GM21737 (cell line): ENCODE results near the gene DNAH10.

Experiments
- ATAC-seq: cut with Tn5 transposase; IDR thresholded peaks from one replicate; pipeline ENCODE4 v1.9.1; 2021; ENCODE audit warnings: mild to moderate bottlenecking, moderate library complexity; ENCODE audit not compliant: unreplicated experiment

Gene DNAH10

DNA sequence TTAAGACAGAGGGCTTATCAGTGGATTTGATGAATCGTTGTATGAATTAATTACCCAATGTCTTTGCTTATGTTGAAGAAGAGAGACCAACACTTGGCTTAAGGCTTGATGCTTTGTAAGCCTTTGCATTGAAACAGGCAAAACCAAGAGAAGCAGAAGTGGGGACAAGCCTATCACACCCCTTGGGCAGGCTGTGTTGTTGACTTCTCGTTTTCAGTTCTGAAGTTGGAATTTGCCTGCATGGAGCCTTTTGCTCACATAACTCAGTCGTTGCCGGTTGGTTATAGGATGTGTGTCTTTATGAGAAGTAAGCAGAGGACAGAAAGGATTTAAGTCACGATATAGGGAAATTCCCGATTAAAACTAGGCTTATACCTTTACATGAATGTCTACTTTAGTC, 115.9 kb downstream of the DNAH10 start:
- ATAC-seq = no peak

DNA sequence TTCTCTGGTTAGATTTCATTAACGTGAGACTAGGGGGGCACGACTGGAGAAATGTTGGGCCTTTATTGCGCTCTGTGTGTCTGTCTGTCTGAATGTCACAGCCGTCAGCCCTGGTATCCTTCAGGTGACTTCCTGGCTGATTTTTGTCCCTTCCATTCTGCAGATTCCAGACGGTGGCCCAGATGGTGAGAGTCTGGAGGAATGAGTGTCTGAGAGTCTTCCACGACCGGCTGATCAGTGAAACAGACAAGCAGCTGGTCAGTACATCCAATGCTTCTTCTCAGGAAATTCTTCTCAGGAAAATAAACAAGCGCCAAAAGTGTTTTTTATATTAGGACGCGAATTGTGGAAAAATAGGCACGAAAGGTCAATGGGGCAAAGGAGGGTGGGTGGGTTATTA, 117.0 kb downstream of the DNAH10 start:
- no peak for ATAC-seq

DNA sequence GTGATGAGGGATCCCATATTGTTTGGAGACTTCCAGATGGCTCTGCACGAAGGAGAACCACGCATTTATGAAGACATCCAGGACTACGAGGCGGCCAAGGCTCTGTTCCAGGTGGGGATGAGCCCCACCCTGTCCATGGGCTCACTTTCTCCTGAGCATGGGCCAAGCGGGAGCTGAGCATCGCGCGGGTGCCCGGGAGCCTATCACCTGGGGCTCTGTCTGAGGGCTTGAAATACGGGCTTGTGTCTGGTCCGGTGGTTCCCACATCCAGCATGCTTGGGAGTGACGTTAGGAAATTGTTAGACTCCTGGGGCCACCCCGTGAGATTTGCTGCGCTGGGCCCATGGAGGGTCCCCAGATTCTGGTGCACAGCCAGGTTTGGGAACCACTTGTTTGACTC, 117.6 kb downstream of the DNAH10 start:
- no peak for ATAC-seq

DNA sequence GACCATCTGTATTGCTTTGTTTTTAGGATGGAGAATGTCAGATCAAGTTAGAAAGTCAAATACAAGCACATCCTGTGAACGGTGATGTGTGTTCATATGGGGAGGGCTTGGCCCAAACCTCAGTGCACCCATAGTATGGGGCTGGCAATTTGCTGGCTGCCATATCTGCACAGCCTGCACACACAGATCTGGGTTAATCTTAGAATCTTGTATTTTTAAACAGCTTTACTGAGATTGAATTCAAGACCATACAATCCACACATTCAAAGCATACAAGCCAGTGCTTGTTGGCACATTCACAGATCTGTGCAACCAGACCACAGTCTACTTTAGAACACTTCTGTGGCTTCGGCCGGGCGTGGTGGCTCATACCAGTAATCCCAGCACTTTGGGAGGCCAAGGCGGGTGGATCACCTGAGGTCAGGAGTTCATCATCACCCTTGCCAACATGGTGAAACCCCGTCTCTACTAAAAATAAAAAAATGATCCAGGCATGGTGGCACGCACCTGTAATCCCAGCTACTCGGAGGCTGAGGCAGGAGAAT, 120.1 kb downstream of the DNAH10 start:
- no peak for ATAC-seq

DNA sequence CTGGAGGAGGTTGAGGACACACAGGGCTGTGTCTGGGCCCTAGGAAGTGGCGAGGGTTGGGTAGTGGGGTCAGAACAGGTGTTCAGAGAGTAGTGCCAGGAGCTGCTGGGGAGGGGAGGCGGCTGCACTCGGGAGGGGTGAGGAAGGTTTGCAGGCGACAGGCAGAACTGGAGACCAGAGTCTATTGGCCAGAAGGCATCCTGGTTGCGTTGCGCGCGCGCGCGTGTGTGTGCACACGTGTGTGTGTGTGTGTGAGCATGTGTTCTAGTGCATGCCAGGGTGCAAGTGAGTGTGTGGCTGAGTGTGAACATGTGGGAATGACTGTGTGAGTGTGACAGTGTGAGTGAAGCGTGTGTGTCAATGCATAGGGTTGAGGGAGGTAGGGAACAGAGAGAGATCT, 124.2 kb downstream of the DNAH10 start:
- no peak for ATAC-seq

DNA sequence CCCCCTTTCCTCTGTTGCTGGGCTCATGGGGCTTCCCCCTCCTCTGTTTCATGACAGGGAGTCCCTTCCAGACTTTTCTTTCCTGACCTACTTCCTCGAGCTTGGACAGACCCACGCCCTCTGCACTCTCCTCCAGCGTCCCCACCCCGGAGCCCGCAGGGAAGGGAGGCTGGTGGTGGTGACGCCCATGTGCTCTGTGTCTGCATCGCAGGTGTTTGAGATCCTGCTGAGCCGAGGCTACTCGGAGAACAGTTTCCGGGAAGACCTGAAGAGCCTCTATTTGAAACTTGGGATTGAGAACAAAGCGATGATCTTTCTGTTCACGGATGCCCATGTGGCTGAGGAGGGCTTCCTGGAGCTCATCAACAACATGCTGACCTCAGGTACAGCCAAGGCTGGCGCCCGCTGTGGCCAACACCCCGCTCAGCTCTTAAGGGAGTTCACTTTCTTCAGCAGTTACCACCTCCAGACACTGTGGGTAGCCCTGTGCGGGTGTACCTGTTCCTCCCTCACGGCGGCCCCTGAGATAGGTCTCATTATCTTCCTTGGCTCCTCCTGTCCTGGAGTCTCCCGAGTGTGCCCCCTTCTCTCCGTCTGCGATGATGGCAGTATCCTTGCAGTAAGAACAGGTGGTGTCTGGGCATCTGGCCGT, 125.0 kb downstream of the DNAH10 start:
- no peak for ATAC-seq

DNA sequence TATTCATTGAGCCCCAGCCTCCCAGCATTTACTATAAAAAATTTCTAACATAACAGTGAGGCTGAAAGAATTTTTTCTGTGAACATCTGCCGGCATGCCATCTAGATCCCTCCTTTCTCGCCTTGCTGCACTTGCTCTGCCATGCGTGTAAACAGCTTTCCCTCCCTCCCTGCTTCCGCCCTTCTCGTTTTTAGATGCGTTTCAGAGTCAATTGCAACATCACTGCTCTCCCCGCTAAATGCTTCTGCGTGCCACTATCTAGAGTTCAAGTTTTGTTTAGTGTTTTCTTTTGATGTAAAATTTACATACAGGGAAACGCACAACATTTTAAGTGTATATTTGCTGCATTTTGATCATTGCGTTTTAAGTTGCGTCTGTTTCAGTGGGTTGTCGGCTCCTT, 126.9 kb downstream of the DNAH10 start:
- no peak for ATAC-seq

DNA sequence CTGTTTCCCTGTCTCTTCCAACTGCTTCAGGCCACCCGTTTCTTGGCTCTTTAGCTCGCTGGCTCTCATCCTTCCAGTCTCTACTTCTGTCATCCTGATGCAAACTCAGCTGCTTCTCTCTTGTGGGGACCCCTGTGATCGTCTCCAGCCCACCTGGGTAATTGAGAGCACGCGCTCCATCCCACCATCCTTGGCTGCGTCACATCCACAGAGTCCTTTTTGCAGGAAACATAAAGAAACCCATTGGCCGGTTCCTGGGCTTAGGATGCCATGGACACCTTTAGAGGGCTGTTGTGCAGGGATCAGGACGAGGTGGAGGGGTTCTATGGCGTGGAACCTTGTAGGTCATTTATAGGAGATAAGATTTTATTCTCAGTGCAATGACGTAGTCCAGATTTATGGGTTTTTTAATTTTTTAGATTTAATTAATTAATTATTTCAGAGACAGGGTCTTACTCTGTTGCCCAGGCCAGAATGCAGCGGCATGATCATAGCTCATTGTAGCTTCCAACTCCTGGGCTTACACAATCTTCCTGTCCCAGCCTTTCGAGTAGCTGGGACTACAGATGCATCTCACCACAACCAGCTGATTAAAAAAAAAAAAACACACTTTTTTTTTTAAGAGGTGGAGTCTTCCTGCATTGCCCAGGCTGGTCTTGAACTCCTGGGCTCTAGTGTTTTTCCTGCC, 127.9 kb downstream of the DNAH10 start:
- ATAC-seq = no peak

DNA sequence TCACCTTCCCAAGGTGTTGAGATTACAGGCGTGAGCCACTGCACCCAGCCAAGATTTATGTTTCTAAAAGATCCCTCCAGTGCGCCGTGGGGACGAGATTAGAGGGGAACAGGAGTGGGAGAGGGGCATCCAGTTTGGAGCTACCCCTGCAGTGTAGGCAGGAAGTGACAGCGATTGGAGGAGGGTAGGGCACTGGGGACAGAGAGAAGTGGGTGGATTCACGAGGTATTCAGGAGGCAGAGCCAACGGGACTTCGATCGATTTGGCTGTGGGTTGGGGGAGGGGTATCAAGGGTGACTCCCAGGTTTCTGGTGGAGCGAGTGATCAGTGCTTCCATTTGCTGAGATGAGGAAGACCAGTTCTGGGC, 128.4 kb downstream of the DNAH10 start:
- no peak for ATAC-seq

DNA sequence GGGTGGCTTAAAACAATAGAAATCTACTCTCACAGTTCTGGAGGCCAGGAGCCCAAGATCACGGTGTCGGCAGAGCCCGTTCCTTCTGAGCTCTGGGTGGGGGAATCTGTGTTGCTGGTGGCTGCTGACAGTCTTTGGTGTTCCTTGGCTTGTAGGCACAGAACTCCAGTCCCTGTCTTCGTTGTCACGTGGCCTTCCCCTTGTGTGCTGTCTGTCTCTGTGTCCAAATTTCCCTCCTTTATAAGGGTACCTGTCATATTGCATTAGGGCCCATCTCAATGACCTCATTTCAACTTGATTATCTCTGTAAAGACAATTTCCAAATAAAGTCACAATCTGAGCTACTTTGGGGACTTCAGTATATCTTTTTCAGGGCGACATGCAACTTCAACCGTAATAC, 128.9 kb downstream of the DNAH10 start:
- no peak for ATAC-seq

DNA sequence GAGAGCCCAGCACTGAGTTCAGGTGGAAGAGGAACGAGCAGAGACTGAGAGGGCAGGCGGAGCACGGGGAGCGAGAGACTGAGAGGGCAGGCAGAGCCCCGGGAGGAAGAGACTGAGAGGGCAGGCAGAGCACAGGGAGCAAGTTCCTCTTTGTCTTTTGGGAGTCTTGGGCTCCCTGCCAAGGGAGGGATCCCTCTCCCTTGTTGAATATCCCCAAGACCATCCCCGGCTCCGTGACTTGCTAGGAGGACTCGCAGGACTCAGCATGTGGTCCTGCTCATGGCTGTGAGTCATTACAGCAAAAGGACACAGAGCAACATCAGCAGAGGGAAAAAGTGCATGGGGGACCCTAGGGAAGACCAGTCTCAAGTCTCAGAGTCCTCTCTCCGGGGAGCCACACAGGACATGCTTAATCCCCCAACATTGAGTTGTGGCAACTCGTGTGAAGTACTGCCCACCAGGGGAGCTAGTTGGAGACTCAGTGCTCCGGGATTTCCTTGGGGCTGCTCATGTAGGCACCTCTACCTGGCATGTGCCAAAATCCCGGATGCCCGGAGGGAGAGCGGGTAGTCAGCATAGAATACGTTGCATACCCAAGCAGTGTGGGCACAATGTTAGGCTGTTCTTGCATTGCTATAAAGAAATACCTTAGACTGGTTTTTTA, 129.5 kb downstream of the DNAH10 start:
- ATAC-seq = no peak

DNA sequence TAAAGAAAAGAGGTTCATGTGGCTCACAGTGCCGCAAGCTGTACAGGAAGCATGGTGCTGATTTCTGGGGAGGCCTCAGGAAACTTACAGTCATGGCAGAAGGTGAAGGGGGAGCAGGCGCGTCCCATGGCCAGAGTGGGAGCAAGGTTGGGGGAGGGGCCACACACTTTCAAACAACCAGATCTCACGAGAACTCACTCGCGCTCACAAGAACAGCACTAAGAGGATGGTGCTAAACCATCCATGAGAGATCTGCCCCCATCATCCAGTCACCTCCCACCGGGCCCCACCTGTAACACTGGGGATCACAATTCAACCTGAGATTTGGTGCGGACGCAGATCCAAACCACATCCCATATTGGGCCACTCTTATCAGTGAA, 130.1 kb downstream of the DNAH10 start:
- no peak for ATAC-seq

DNA sequence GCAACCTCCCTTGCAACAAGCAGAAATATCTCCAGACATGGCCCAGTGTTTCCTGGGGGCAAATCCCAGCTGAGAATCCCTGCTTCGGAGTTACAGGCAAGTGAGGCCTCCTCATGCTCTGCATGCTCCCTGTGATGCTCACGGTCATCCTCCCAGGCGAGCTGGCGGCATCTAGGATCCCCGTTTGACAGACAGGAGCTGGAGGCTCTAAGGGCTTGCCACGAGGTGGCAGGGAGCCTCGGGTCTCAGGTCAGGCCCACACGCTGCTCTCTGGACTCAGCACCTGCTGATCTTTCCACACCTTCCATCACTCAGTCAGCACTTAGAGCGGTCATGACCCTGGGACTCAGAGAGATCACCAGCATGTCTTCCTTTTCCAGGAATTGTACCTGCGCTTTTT, 130.8 kb downstream of the DNAH10 start:
- no peak for ATAC-seq

DNA sequence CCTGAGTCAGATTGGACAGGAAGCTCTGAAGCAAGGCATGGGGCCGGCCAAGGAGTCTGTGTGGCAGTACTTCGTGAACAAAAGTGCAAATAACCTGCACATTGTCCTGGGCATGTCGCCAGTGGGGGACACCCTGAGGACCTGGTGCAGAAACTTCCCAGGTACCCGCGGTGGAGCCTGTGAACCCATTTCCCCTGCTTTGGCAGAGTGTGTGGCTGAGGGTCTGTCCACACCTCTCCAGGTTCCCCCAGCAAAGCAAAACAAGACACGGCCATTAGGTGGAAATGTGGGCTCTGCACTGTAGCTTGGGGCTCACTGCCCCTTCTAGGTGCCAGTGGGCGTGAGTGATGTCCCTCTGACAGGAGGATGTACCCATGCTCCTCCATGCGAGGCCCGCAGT, 131.2 kb downstream of the DNAH10 start:
- no peak for ATAC-seq

DNA sequence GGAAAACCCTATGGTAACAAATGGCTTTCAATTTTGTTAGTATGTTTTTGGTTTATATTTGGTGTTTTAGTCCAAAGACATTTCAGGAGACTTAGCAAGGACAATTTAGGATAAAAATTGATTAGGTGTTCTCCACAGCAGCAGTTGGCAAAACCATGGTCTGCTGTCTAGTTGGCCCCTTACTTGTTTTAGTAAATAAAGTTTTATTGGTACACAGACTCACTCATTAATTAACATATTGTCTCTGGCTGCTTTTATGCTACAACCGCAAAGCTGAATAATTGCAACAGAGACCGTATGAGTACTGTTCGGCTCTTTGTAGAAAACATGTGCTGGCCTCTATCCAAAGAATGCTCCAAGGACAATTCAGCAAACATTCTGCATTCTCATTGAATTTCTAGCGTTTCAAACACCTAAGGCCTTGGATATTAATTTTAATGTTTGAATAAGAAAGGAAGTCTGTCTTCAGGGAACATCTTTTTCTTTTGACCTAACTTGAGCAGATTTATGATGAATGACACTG, 132.8 kb downstream of the DNAH10 start:
- ATAC-seq = no peak

DNA sequence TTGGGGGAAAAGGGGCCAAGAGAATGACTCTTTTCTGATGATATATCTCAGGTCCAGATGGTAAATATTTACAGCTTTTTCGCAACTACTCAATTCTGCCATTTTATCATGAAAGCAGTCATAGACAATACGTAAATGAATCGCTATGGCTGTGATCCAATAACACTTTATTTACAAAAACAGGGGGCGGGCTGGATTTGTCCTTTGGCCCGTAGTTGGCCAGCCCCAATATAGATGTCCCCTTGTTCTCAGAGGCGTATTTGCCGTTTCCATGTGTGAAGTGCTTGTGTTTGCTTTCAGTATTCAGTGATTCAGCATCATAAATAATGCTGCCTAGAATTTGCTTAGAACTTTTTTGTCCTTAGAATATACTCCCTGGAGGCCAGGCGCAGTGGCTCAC, 133.3 kb downstream of the DNAH10 start:
- no peak for ATAC-seq

DNA sequence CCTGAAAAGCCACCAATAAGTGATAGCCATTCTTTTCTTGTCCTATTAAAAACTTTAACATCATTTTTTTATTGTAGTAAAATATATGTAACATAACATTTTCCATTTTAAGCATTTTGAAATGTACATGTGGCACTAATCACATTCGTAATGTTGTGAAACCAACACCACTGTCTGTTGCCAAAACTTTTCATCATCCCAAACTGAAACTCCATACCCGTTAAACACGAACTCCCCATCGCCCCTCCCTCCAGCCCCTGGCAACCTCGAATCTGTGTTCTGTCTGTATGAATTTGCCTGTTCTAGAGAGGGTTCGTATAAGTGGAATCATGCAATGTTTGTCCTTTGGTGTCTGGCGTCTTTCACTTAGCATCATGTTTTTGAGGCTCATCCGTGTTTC, 134.7 kb downstream of the DNAH10 start:
- ATAC-seq = no peak

DNA sequence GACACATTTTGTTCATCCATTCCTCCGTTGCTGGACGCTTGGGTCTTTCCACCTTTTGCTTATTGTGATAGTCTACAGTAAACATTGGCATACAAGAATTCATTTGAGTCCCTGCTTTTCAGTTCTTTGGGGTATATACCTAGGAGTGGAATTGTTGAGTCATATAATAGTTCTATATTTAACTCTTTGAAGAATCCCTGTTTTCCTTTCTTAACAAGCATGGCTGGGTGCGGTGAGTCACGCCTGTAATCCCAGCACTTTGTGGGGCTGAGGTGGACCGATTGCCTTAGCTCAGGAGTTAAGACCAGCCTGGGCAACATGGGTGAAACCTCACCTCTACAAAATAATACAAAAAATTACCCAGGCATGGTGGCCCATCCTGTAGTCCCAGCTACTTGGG, 135.1 kb downstream of the DNAH10 start:
- ATAC-seq = no peak

DNA sequence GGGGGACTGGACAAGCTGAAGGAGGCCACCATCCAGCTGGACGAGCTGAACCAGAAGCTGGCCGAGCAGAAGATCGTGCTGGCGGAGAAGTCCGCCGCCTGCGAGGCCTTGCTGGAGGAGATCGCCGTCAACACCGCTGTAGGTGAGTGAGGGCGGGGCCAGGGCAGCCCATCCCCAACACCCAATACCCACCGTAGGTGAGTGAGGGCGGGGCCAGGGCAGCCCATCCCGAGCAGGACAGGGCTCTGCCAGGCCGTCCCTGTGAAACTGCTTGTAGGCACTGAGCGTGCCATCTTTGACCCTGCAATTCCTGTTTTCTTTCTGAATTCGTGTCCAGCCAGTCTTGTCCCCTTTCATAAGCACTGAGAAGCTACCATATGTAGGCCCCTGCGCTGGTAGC, 136.6 kb downstream of the DNAH10 start:
- no peak for ATAC-seq

DNA sequence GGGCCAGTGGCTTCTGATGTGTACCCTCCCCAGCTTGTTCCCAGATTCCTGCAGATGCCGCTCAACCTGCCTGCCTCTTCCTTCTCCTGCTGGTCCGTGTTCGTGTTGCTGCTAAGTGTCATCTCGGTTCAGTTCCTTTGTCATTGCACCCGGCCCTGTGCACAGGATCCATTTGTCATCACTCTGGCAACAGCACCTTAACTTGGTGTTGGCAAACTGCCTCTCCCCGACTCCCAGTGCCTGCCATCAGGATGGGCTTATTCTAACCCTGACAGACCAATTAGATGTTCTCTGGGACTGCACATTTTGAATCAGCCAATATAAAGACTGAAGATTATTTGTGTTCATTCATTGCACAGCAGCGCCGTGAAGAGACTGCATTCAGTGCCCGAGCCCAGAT, 137.3 kb downstream of the DNAH10 start:
- ATAC-seq = no peak

DNA sequence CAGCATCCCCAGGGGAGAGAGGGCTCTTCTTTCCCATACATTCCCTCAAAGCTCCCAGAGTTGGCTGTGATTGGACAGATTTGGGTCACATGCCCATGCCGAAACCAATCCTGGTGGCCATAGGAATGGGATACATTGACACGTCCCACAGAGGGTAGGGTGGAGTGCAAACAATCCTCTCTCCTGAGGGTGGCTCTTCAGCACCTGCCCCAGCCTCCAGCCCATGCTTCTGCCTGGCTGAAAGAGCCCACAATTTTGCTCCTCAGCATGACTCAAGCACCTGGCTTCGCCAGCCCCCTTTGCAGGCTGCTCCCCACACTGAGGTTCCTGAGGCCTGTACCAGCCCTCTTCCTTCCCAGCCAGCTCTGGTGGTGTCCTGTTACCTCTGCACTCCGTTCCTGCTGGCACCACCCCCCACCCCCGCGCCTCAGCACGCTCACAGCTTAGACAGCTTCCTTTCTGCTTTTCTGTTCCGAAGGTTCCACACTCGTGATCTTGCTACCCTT, 138.8 kb downstream of the DNAH10 start:
- ATAC-seq = no peak

DNA sequence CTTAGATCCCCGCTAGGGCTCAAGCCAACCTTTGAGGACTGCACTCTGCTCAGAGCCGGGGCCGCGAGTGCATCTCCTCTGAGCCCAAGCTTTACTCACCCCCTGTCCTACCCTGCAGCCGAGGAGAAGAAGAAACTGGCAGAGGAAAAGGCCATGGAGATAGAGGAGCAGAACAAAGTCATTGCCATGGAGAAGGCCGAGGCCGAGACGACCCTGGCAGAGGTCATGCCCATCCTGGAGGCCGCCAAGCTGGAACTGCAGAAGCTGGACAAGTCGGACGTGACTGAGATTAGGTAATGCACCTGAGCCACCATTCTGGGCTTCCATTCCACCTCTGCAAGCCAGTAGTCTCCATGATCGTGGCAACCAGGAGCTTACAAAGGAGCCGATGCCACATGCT, 140.7 kb downstream of the DNAH10 start:
- ATAC-seq = no peak
